Left ventricle myocardium superior (tissue), 1 donor: ENCODE results near the gene PHKB. TPM values are rescaled to one million over a fixed set of nuclear protein-coding genes. Genes with fewer than 3 reads are reported as not detected.
A peak's percentile ranks its signal among the peaks of the same experiment; 100 is the strongest.
"Not testable (repeated sequence)": the region's sequence is repeated elsewhere in the genome, so short reads cannot be mapped to it uniquely, and the experiment has no call there.

ENCODE experiments used
- ATAC-seq: fragments of 200-7000 bp; cut with Tn5 transposase; one replicate; pipeline ENCODE4 v1.9.1; 2020; ENCODE audit warnings: mild to moderate bottlenecking, moderate library complexity
- DNase-seq: peaks from one replicate; pipeline ENCODE4 v3.0.0-alpha.2; 2020
- intact Hi-C: fragments of 100-400 bp; cut with micrococcal nuclease; formaldehyde crosslinking; loops from one replicate; pipeline ENCODE4 v1.11.0; 2022
- long read RNA-seq: library from polyadenylated mRNA; unstranded; transcript quantifications from one replicate; pipeline ENCODE4 v2.0.0, GENCODE V29; 2021
- total RNA-seq: library from RNA; stranded (reverse); fragmentation: NEBNext Ultra II Directional; extraction: Animal tissue kit (Norgen Biotek cat#: 25700); gene quantifications from one replicate; pipeline ENCODE4 v1.2.1, GENCODE V29; 2021
- donor health status: DM: no; HTN: yes; CAD: no; lungs with severe emphysema.

Gene PHKB
- 71.0 TPM for total RNA-seq
- long read RNA-seq, full-length matches to known transcripts: 33 of 79 reads
- long read RNA-seq, partial matches to known transcripts: 20 of 79 reads
- long read RNA-seq, other reads (novel, unspliced or antisense): 26 of 79 reads

- intact Hi-C loops: loop anchor here (5.0 kb wide), 1 partner anchor 61 kb away; no protein-coding TSS in a partner anchor
- DNase-seq: peak; percentile 97
- peak; percentile 96 for ATAC-seq
Observed at GRCh38 chr16:47460711-47461597, at the start of gene PHKB, which contains the start of gene ITFG1. TSS of gene PHKB (plus strand) at chr16:47461331. CDS start at chr16:47461351, 20 bp downstream. TSS of gene ITFG1 (minus strand) at chr16:47461063. CDS start at chr16:47461045, 18 bp downstream.

GRCh38 chr16:47413041-47413440 is 48.1 kb upstream of the PHKB start:
- intact Hi-C loops: no loop called here
- DNase-seq: no peak
- ATAC-seq: no peak

GRCh38 chr16:47416869-47417268 is 44.3 kb upstream of the PHKB start:
- intact Hi-C loops: no loop called here
- DNase-seq: no peak
- no peak for ATAC-seq

- DNase-seq (no peak), ATAC-seq (no peak)
- intact Hi-C loops: no loop called here
Observed at GRCh38 chr16:47424846-47425245, 36.3 kb upstream of the PHKB start.

GRCh38 chr16:47426806-47427205 is 34.3 kb upstream of the PHKB start:
- intact Hi-C loops: no loop called here
- DNase-seq: no peak
- ATAC-seq: no peak

GRCh38 chr16:47431960-47432359 is 29.2 kb upstream of the PHKB start:
- intact Hi-C loops: no loop called here
- DNase-seq (no peak), ATAC-seq (no peak)

GRCh38 chr16:47434274-47434673 is 26.9 kb upstream of the PHKB start:
- intact Hi-C loops, ATAC-seq, DNase-seq: not testable (repeated sequence)

GRCh38 chr16:47440066-47440465 is 21.1 kb upstream of the PHKB start:
- DNase-seq, ATAC-seq, intact Hi-C loops: not testable (repeated sequence)

GRCh38 chr16:47442884-47443283 is 18.2 kb upstream of the PHKB start:
- DNase-seq, intact Hi-C loops, ATAC-seq: not testable (repeated sequence)

GRCh38 chr16:47446431-47446830 is 14.7 kb upstream of the PHKB start:
- ATAC-seq (no peak), DNase-seq (no peak)
- intact Hi-C loops: no loop called here

- intact Hi-C loops: no loop called here
- no peak for ATAC-seq
- no peak for DNase-seq
Observed at GRCh38 chr16:47448830-47449575, 12.1 kb upstream of the PHKB start.

- intact Hi-C loops: no loop called here
- ATAC-seq (no peak), DNase-seq (no peak)
Observed at GRCh38 chr16:47449788-47450187, 11.3 kb upstream of the PHKB start.

GRCh38 chr16:47458331-47458730 is 2.8 kb upstream of the PHKB start:
- ATAC-seq: no peak
- intact Hi-C loops: no loop called here
- no peak for DNase-seq

- DNase-seq: no peak
- intact Hi-C loops: loop anchor here (5.0 kb wide), 1 partner anchor 63 kb away; no protein-coding TSS in a partner anchor
- no peak for ATAC-seq
Observed at GRCh38 chr16:47459603-47460002, 1.5 kb upstream of the PHKB start.

GRCh38 chr16:47460359-47460710 is 796 bp upstream of the PHKB start:
- ATAC-seq: no peak
- intact Hi-C loops: loop anchor here (5.0 kb wide), 1 partner anchor 62 kb away; no protein-coding TSS in a partner anchor
- DNase-seq: no peak

GRCh38 chr16:47461598-47462266 is 601 bp downstream of the PHKB start:
- ATAC-seq (peak; percentile 56), DNase-seq (no peak)
- intact Hi-C loops: loop anchor here (5.0 kb wide), 1 partner anchor 61 kb away; no protein-coding TSS in a partner anchor

GRCh38 chr16:47463771-47464624 is 2.9 kb downstream of the PHKB start:
- ATAC-seq: no peak
- no peak for DNase-seq
- intact Hi-C loops: loop anchor here (5.0 kb wide), 1 partner anchor 58 kb away; no protein-coding TSS in a partner anchor

- no peak for DNase-seq
- no peak for ATAC-seq
- intact Hi-C loops: no loop called here
Observed at GRCh38 chr16:47465919-47466630, 4.9 kb downstream of the PHKB start.
